ENCODE data around the gene DDX52.

Gene DDX52

GRCh38 chr17:37576281-37576680 is 67.0 kb downstream of the DDX52 start:
- no peak for DNase-seq (ENCODE audit: low read depth)

GRCh38 chr17:37574427-37574826 is 68.8 kb downstream of the DDX52 start:
- no peak for DNase-seq (ENCODE audit: low read depth)

DNA sequence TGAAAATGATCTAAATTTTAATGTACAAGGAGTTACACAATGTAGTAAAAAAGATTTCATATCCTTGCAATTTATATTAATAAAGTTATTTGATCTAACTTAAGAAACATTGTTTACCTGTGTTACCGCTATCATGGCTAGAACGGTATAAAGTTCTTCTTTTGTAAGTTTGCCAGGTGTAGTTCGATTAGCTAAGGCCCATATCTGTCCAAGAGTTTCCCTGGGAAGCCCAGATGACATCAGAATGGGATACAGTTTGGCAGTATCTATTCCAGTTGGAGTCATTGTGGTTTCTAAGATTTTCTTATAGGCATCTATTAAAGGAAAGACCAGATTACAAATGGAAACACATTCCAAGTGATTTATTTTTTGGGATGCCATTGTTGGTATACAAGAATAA is 71.6 kb downstream of the DDX52 start:
- no peak for DNase-seq (ENCODE audit: low read depth)

- peak; percentile 13 for DNase-seq (ENCODE audit: low read depth)
Observed at GRCh38 chr17:37570527-37571093, 72.6 kb downstream of the DDX52 start.

GRCh38 chr17:37568350-37569053 is 74.7 kb downstream of the DDX52 start:
- no peak for DNase-seq (ENCODE audit: low read depth)

DNA sequence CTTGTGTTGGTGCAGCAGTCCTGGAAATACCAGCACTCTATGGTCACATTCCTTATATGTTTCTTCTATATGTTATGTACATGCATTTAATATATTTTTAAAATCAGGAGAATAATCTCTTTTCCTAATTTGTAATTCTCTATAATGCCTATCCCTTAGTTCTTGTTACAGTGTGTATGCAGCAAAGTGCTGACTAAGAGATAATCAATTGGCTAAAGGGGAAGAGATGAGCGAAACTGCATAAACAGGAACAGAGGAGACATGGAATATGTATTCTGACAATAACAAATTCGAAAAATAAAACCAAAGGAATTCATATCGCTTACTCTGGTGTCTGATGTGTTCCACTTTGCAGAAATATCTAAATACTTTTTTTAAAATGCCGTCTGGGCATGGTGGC is 75.7 kb downstream of the DDX52 start:
- no peak for DNase-seq (ENCODE audit: low read depth)

GRCh38 chr17:37567137-37567536 is 76.1 kb downstream of the DDX52 start:
- DNase-seq (ENCODE audit: low read depth): no peak

DNA sequence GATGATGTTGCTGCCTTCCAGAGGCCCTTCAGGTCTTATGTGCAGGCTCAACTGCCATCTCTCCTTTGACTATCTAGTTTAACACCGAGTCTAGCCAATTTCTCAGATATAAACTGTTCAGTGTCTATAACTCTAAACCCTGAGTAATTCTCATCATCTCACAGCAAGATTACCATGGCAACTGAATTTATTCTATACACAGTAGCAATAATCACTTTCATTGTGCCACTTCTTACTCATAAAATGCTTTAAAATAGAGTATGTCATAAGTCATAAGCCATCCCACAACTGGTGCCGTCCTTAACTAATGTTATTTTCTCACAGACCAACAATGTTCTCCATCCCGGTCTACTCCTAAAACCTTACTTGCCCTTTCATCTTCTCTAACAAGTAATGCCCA is 79.0 kb downstream of the DDX52 start:
- DNase-seq (ENCODE audit: low read depth): no peak

DNA sequence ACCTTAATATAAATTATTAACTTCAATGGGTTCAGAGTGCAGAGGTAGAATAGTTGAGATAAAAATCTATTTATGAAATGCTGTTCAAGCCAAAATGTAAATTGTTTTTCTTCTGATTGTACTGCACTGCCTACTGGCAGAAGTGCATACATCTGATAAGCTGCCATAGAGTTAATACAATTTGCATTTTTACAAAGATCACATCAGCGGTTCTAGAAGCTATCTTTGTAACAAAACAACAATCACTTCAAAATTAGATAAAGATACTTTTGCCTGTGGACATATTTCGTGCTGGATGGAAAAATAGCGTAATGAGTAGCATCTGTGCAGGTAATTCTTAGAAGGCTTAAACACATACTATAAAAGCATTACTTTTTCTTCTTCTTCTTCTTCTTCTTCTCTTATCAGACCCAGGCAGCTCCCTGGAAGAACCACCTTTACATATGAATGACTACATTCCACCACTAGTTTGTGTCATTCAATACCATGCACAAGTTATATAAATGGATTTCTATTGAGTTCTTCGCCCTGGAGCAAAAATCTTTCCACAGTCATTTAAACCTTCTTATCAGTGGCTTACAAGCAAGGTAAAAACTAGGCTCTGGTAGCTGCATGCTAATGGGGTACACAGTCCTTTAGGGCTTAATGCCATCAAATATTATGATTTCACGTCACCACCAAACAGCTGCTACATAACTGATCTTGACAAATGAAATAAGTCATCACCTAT is 81.1 kb downstream of the DDX52 start:
- no peak for DNase-seq (ENCODE audit: low read depth)
